ENCODE data around the gene APCDD1.
"Not testable (repeated sequence)": the region's sequence is repeated elsewhere in the genome, so short reads cannot be mapped to it uniquely, and the experiment has no call there.

The APCDD1 gene

GRCh38 chr18:10490401-10491165 is 36.1 kb downstream of the APCDD1 start:
- H2AFZ ChIP-seq (ENCODE audit: low read length, unreplicated experiment): no peak overlapping the region
- H3K79me2 ChIP-seq (ENCODE audit: control insufficient read depth, insufficient read depth, low read length, unreplicated experiment): no peaks in the 10 kb centered on the region
- no peaks in the 10 kb centered on the region for H3K36me3 ChIP-seq (ENCODE audit: insufficient read depth, low read length)
- no peak overlapping the region for H3K27ac ChIP-seq (ENCODE audit: low read depth, low read length)
- no peak overlapping the region for H3K4me3 ChIP-seq (ENCODE audit: low read depth, low read length)
- no peaks in the 10 kb centered on the region for H3K4me1 ChIP-seq (ENCODE audit: control insufficient read depth, insufficient read depth, low read length, unreplicated experiment)
- peaks cover 40% of the 10 kb centered on the region for H3K27me3 ChIP-seq (ENCODE audit: insufficient read depth, low read length)

DNA sequence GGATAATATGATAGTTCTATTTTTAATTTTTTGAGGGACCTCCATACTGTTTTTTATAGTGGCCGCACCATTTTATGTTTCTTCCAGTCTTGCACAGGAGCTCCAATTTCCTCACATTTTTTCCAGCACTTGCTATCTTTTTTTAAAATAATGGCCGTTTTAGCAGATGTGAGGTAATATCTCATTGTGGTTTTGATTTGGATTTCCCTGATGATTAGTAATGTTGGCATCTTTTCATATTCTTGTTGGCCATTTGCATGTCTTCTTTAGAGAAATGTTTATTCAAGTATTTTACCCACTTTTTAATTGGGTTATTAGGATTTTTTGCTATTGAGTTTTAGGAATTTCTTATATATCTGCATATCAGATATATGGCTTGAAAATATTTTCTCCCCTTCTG is 41.5 kb downstream of the APCDD1 start:
- H3K27me3 ChIP-seq (ENCODE audit: insufficient read depth, low read length): peaks cover 32% of the 10 kb centered on the region
- H3K36me3 ChIP-seq (ENCODE audit: insufficient read depth, low read length): no peaks in the 10 kb centered on the region
- no peak overlapping the region for H3K4me3 ChIP-seq (ENCODE audit: low read depth, low read length)
- H2AFZ ChIP-seq (ENCODE audit: low read length, unreplicated experiment): no peak overlapping the region
- H3K79me2 ChIP-seq (ENCODE audit: control insufficient read depth, insufficient read depth, low read length, unreplicated experiment): no peaks in the 10 kb centered on the region
- H3K27ac ChIP-seq (ENCODE audit: low read depth, low read length): no peak overlapping the region
- no peaks in the 10 kb centered on the region for H3K4me1 ChIP-seq (ENCODE audit: control insufficient read depth, insufficient read depth, low read length, unreplicated experiment)

DNA sequence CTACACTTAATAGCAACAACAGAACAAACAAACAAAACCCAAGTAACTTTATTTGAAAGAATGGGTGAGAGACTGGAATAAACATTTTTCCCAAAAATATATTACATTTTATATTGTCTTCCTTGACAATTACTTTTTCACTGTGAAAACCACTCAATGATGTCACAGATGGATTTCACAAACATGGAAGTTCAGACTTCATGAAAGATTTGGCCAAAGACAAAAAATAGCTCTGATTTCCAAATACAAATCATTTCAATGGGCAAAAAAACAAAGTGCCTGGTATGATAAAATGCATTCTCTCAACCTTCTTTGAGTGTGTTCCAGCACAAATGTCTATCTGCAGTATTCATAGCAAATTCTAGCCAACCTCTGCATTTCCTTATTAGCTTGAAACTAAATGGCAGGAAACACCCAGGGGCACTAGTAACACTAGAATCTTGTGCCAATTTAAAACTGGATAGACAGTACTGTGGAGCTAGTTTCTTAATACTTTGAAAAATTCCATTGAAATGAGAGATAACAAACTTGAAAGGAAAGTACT is 42.8 kb downstream of the APCDD1 start:
- Histone ChIP-seq H3K79me2 (ENCODE audit: control insufficient read depth, insufficient read depth, low read length, unreplicated experiment) (no peaks in the 10 kb centered on the region), H3K4me3 (ENCODE audit: low read depth, low read length) (no peak overlapping the region), H3K27ac (ENCODE audit: low read depth, low read length) (no peak overlapping the region), H3K4me1 (ENCODE audit: control insufficient read depth, insufficient read depth, low read length, unreplicated experiment) (no peaks in the 10 kb centered on the region), H3K36me3 (ENCODE audit: insufficient read depth, low read length) (no peaks in the 10 kb centered on the region), H3K27me3 (ENCODE audit: insufficient read depth, low read length) (peaks cover 33% of the 10 kb centered on the region), H2AFZ (ENCODE audit: low read length, unreplicated experiment) (no peak overlapping the region)

GRCh38 chr18:10499230-10499629 is 44.8 kb downstream of the APCDD1 start:
- no peaks in the 10 kb centered on the region for H3K79me2 ChIP-seq (ENCODE audit: control insufficient read depth, insufficient read depth, low read length, unreplicated experiment)
- peaks cover 41% of the 10 kb centered on the region for H3K27me3 ChIP-seq (ENCODE audit: insufficient read depth, low read length)
- H2AFZ ChIP-seq (ENCODE audit: low read length, unreplicated experiment): no peak overlapping the region
- H3K27ac ChIP-seq (ENCODE audit: low read depth, low read length): no peak overlapping the region
- H3K36me3 ChIP-seq (ENCODE audit: insufficient read depth, low read length): no peaks in the 10 kb centered on the region
- H3K4me3 ChIP-seq (ENCODE audit: low read depth, low read length): no peak overlapping the region
- H3K4me1 ChIP-seq (ENCODE audit: control insufficient read depth, insufficient read depth, low read length, unreplicated experiment): no peaks in the 10 kb centered on the region

- H2AFZ ChIP-seq (ENCODE audit: low read length, unreplicated experiment): no peak overlapping the region
- no peak overlapping the region for H3K27ac ChIP-seq (ENCODE audit: low read depth, low read length)
- H3K36me3 ChIP-seq (ENCODE audit: insufficient read depth, low read length): no peaks in the 10 kb centered on the region
- no peak overlapping the region for H3K4me3 ChIP-seq (ENCODE audit: low read depth, low read length)
- peaks cover 37% of the 10 kb centered on the region for H3K27me3 ChIP-seq (ENCODE audit: insufficient read depth, low read length)
- H3K79me2 ChIP-seq (ENCODE audit: control insufficient read depth, insufficient read depth, low read length, unreplicated experiment): no peaks in the 10 kb centered on the region
- H3K4me1 ChIP-seq (ENCODE audit: control insufficient read depth, insufficient read depth, low read length, unreplicated experiment): no peaks in the 10 kb centered on the region
Observed at GRCh38 chr18:10500038-10500437, 45.6 kb downstream of the APCDD1 start.

DNA sequence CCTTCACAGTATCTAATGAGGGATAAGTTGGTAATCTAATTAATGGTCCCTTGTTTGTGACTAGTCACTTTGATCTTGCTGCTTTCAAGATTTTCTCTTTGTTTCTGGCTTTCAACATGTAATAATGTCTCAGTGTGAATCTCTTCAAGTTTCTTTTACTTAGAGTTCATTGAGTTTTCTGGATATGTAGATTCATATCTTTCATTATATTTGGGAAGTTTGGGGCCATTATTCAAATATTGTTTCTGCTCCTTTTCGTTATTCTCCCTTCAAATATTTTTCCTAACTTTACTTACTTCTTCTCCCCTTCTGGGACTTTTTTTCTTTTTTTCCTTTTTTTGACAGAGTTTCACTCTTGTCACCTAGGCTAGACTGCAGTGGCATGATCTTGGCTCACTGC is 50.3 kb downstream of the APCDD1 start:
- H3K36me3 ChIP-seq (ENCODE audit: insufficient read depth, low read length): no peaks in the 10 kb centered on the region
- H3K4me3 ChIP-seq (ENCODE audit: low read depth, low read length): no peak overlapping the region
- no peak overlapping the region for H3K27ac ChIP-seq (ENCODE audit: low read depth, low read length)
- H3K27me3 ChIP-seq (ENCODE audit: insufficient read depth, low read length): peaks cover 18% of the 10 kb centered on the region
- no peaks in the 10 kb centered on the region for H3K79me2 ChIP-seq (ENCODE audit: control insufficient read depth, insufficient read depth, low read length, unreplicated experiment)
- H2AFZ ChIP-seq (ENCODE audit: low read length, unreplicated experiment): no peak overlapping the region
- no peaks in the 10 kb centered on the region for H3K4me1 ChIP-seq (ENCODE audit: control insufficient read depth, insufficient read depth, low read length, unreplicated experiment)

GRCh38 chr18:10505892-10506291 is 51.5 kb downstream of the APCDD1 start:
- H3K27me3 ChIP-seq (ENCODE audit: insufficient read depth, low read length): peaks cover 27% of the 10 kb centered on the region
- H3K36me3 ChIP-seq (ENCODE audit: insufficient read depth, low read length); H3K79me2 ChIP-seq (ENCODE audit: control insufficient read depth, insufficient read depth, low read length, unreplicated experiment); H3K4me3 ChIP-seq (ENCODE audit: low read depth, low read length); H3K27ac ChIP-seq (ENCODE audit: low read depth, low read length); H3K4me1 ChIP-seq (ENCODE audit: control insufficient read depth, insufficient read depth, low read length, unreplicated experiment); H2AFZ ChIP-seq (ENCODE audit: low read length, unreplicated experiment): not testable (repeated sequence)

- H3K79me2 ChIP-seq (ENCODE audit: control insufficient read depth, insufficient read depth, low read length, unreplicated experiment): no peaks in the 10 kb centered on the region
- H3K27ac ChIP-seq (ENCODE audit: low read depth, low read length): no peak overlapping the region
- H2AFZ ChIP-seq (ENCODE audit: low read length, unreplicated experiment): no peak overlapping the region
- H3K4me1 ChIP-seq (ENCODE audit: control insufficient read depth, insufficient read depth, low read length, unreplicated experiment): no peaks in the 10 kb centered on the region
- no peaks in the 10 kb centered on the region for H3K36me3 ChIP-seq (ENCODE audit: insufficient read depth, low read length)
- H3K27me3 ChIP-seq (ENCODE audit: insufficient read depth, low read length): peaks cover 35% of the 10 kb centered on the region
- no peak overlapping the region for H3K4me3 ChIP-seq (ENCODE audit: low read depth, low read length)
Observed at GRCh38 chr18:10508591-10508990, 54.2 kb downstream of the APCDD1 start.

DNA sequence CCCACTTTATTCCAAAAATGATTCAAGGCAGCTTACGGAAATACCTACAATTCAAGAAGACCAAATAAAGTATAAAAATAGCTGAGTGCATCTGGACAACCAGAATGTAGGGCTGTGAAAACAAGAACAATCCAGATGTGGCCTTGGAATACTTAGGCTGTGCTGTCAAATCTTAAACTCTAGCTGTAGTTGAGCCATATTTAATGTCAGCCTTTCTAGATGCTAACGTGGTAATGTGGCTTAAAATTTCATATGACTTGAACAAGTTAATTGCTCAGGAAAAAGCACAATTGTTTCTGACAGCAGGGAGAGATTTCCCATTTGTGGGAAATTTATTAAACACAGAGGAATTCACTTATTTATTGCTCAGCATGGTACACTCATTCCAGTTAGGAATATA is 56.8 kb downstream of the APCDD1 start:
- Histone ChIP-seq H3K27me3 (ENCODE audit: insufficient read depth, low read length) (peaks cover 56% of the 10 kb centered on the region), H2AFZ (ENCODE audit: low read length, unreplicated experiment) (no peak overlapping the region), H3K79me2 (ENCODE audit: control insufficient read depth, insufficient read depth, low read length, unreplicated experiment) (no peaks in the 10 kb centered on the region), H3K27ac (ENCODE audit: low read depth, low read length) (no peak overlapping the region), H3K4me1 (ENCODE audit: control insufficient read depth, insufficient read depth, low read length, unreplicated experiment) (no peaks in the 10 kb centered on the region), H3K36me3 (ENCODE audit: insufficient read depth, low read length) (no peaks in the 10 kb centered on the region), H3K4me3 (ENCODE audit: low read depth, low read length) (no peak overlapping the region)

DNA sequence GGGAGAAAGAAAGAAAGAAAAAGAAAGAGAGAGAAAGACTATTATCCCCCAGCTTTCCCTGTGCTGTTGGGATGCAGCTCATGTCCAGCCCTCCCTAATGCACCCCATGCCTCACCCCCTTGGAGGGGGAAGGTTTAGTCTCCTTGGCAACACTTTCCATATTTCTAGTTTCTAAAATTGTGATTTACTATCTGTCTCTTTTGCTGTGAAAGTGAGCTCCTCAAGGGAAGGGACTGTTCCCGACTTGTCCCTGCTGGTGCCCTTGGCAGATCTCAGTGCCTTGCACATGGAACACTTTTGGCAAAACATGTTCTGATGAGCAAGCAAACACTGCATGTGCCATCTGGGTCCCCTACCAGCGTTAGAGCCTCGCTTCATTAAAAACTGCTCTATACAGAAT is 59.6 kb downstream of the APCDD1 start:
- H2AFZ ChIP-seq (ENCODE audit: low read length, unreplicated experiment): no peak overlapping the region
- no peak overlapping the region for H3K27ac ChIP-seq (ENCODE audit: low read depth, low read length)
- H3K4me1 ChIP-seq (ENCODE audit: control insufficient read depth, insufficient read depth, low read length, unreplicated experiment): peaks cover 4% of the 10 kb centered on the region
- no peaks in the 10 kb centered on the region for H3K79me2 ChIP-seq (ENCODE audit: control insufficient read depth, insufficient read depth, low read length, unreplicated experiment)
- H3K27me3 ChIP-seq (ENCODE audit: insufficient read depth, low read length): peaks cover 84% of the 10 kb centered on the region
- H3K36me3 ChIP-seq (ENCODE audit: insufficient read depth, low read length): no peaks in the 10 kb centered on the region
- no peak overlapping the region for H3K4me3 ChIP-seq (ENCODE audit: low read depth, low read length)

- Histone ChIP-seq H3K36me3 (ENCODE audit: insufficient read depth, low read length) (no peaks in the 10 kb centered on the region), H3K27me3 (ENCODE audit: insufficient read depth, low read length) (peaks cover 84% of the 10 kb centered on the region), H2AFZ (ENCODE audit: low read length, unreplicated experiment) (no peak overlapping the region), H3K4me3 (ENCODE audit: low read depth, low read length) (no peak overlapping the region), H3K79me2 (ENCODE audit: control insufficient read depth, insufficient read depth, low read length, unreplicated experiment) (no peaks in the 10 kb centered on the region), H3K4me1 (ENCODE audit: control insufficient read depth, insufficient read depth, low read length, unreplicated experiment) (peaks cover 9% of the 10 kb centered on the region), H3K27ac (ENCODE audit: low read depth, low read length) (no peak overlapping the region)
Observed at GRCh38 chr18:10514601-10515000, 60.2 kb downstream of the APCDD1 start.

All from ACC112 (cell line).